ENCODE data around the gene LDLRAD4. TPM values are rescaled to one million over a fixed set of nuclear protein-coding genes. Genes with fewer than 3 reads are reported as not detected.

LDLRAD4 gene
- total RNA-seq = 83.5 TPM

DNA sequence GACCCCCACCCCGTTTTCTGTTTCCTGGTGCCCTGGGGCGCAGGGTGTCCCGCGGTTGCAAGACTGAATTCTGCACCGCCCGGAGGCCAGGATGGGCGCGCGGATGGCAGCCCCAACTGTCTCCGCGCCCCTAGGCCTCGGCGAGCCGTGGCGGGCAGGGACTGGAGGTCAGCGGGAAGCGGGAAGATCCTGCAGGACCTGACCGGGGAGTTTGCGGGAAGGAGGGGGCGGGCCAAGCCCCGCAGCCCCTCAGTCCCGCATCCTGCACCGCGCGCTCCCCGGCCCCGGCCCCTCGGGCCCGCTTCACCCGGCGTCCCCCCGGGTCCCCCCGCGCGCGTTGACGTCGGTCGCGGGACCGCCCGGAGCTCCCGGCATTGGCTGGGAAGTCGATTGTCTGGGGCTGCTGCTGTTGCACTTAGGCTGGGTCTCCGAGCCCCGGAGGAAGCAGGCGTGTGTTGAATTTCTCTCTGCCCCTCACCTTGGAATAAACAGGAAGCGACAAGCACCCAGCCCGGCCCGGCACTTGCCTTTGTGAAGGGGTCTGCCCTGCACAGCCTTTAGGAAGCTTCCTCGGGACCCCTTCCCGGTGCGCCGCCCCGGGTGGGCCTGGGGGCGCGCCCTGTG is at the start of gene LDLRAD4:
LDLRAD4 (plus strand) TSS at position 393 of the 624 bp plus-strand sequence.

Small RNA genes lying within 50 kb of the gene (small RNA-seq; reads per million reads assigned to genes)
- gene MIR4526 (not detected), gene MIR5190 (not detected)

Other genes with a start within 250 kb of the LDLRAD4 start
- 55.1 TPM for gene CEP192, start 227.4 kb upstream of the LDLRAD4 start, total RNA-seq